Hematopoietic multipotent progenitor cell treated with erythropoietin and hydrocortisone succinate and interleukin-3 and kit ligand, for 6 days (in vitro differentiated cells): ENCODE results near the gene CC2D1A.

Experiments
- DNase-seq: peaks from one replicate; pipeline ENCODE4 v3.0.0-alpha.2; 2015

The CC2D1A gene

GRCh38 chr19:13938301-13939064 is 32.5 kb downstream of the CC2D1A start, which contains the start of gene PODNL1:
PODNL1 (minus strand) TSS chr19:13938417; CDS start chr19:13938181, 236 bp downstream.
- no peak for DNase-seq

GRCh38 chr19:13942023-13942684 is 36.2 kb downstream of the CC2D1A start:
- DNase-seq = peak; percentile 35

- DNase-seq = no peak
These were observed 40.4 kb downstream of the CC2D1A start for GRCh38 chr19:13946414-13946813.

GRCh38 chr19:13951043-13951442 is 45.0 kb downstream of the CC2D1A start:
- no peak for DNase-seq

GRCh38 chr19:13951799-13952153 is 45.8 kb downstream of the CC2D1A start:
- DNase-seq = no peak

GRCh38 chr19:13952154-13952930 is 46.3 kb downstream of the CC2D1A start, which contains the start of gene DCAF15:
DCAF15 (plus strand) TSS chr19:13952509; CDS start chr19:13952513, 4 bp downstream.
- peak; percentile 100 for DNase-seq

- peak; percentile 82 for DNase-seq
These were observed 47.0 kb downstream of the CC2D1A start for GRCh38 chr19:13952931-13953531.

GRCh38 chr19:13954185-13954584 is 48.2 kb downstream of the CC2D1A start:
- no peak for DNase-seq

GRCh38 chr19:13955662-13956364 is 49.8 kb downstream of the CC2D1A start:
- no peak for DNase-seq

- DNase-seq = no peak
These were observed 50.4 kb downstream of the CC2D1A start for GRCh38 chr19:13956365-13956744.

GRCh38 chr19:13957051-13957450 is 51.0 kb downstream of the CC2D1A start:
- peak; percentile 77 for DNase-seq

- peak; percentile 95 for DNase-seq
These were observed 52.0 kb downstream of the CC2D1A start for GRCh38 chr19:13958043-13958442.

- no peak for DNase-seq
These were observed 53.4 kb downstream of the CC2D1A start for GRCh38 chr19:13959141-13959961.

- DNase-seq = peak; percentile 57
These were observed 54.2 kb downstream of the CC2D1A start for GRCh38 chr19:13959962-13960862.

GRCh38 chr19:13960863-13961784 is 55.1 kb downstream of the CC2D1A start:
- no peak for DNase-seq

GRCh38 chr19:13961826-13962698 is 56.1 kb downstream of the CC2D1A start:
- peak; percentile 30 for DNase-seq

GRCh38 chr19:13962699-13963602 is 57.0 kb downstream of the CC2D1A start:
- no peak for DNase-seq
